Measurements from ENCODE around the gene TOR4A.

DNA sequence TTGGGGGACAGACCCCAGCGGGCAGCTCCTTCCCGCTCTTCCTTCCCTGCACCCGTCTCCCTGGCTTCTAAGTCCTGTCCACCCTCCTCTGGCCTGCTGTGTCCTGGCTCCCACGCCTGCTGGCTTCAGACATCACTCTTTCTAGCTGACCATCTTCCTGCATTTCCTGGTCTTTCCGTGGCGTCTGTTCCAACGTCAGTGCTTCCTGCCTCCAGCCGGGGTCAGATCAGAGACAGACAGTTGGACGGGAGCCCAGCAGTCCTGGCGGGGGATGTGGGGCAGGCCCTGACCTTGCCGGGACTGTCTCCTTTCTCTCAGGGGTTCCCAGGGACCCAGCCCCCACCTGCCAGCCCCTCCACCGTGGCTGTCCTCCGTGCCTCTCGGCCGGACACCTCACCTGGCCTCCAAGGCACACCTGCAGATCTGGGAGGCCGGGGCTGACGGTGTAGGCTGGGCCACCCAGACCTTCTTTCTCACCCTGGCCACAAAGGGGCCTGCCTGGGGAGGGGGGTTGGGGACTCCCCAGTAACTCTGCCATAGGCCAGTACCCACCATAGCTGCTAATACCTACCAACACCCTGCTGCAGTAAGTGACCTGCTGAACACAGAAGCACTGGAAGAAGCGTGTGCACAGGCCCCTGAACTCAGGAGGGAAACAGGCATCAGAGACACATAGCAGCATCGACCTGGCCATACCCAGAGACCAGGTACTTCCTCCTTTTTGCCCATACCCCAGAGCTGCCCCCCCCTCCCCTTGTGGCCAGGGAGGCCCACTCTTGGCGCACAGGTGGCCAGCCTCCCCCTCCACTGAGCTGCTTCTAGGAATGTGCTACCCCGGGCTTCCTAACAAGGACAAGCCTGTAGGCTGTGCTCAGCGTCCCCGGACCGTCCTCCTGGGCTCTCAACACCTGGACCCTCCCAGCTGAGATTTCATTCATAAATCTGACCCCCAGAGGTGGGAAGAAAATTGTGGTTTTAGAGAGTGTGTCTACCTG is 19.4 kb downstream of the TOR4A start:
- no peak for TF ChIP-seq POLR2A (IDR thresholded peaks at IDR 0.05; ENCODE audit: low read length)
- TF ChIP-seq RAD21 (conservative IDR thresholded peaks at IDR 0.05 in 1 of 2, IDR thresholded peaks at IDR 0.05 in 1 of 2), result no peak
- TF ChIP-seq RCOR1 (IDR thresholded peaks at IDR 0.05; ENCODE audit: low read depth, low read length), result no peak
- no peak for TF ChIP-seq POLR2AphosphoS2 (conservative IDR thresholded peaks at IDR 0.05; ENCODE audit: low read length)
- no peak for TF ChIP-seq GATA3 (IDR thresholded peaks at IDR 0.05; ENCODE audit: borderline replicate concordance)
- TF ChIP-seq, protein P1, sequence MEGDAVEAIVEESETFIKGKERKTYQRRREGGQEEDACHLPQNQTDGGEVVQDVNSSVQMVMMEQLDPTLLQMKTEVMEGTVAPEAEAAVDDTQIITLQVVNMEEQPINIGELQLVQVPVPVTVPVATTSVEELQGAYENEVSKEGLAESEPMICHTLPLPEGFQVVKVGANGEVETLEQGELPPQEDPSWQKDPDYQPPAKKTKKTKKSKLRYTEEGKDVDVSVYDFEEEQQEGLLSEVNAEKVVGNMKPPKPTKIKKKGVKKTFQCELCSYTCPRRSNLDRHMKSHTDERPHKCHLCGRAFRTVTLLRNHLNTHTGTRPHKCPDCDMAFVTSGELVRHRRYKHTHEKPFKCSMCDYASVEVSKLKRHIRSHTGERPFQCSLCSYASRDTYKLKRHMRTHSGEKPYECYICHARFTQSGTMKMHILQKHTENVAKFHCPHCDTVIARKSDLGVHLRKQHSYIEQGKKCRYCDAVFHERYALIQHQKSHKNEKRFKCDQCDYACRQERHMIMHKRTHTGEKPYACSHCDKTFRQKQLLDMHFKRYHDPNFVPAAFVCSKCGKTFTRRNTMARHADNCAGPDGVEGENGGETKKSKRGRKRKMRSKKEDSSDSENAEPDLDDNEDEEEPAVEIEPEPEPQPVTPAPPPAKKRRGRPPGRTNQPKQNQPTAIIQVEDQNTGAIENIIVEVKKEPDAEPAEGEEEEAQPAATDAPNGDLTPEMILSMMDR (IDR thresholded peaks at IDR 0.05), result no peak
- no peak for TF ChIP-seq JUN (IDR thresholded peaks at IDR 0.05)
- TF ChIP-seq MYC (IDR thresholded peaks at IDR 0.05; ENCODE audit: borderline replicate concordance, low read length), result no peak
- TF ChIP-seq RFX5 (IDR thresholded peaks at IDR 0.05), result no peak
